HG03135 (cell line): Measurements from ENCODE around the gene VSTM2A.
"Not testable (repeated sequence)": the region's sequence is repeated elsewhere in the genome, so short reads cannot be mapped to it uniquely, and the experiment has no call there.

Experiments used
- ATAC-seq: cut with Tn5 transposase; IDR thresholded peaks from one replicate; pipeline ENCODE4 v1.9.1; 2021; ENCODE audit warnings: mild to moderate bottlenecking, moderate library complexity; ENCODE audit not compliant: unreplicated experiment

VSTM2A gene, protein sequence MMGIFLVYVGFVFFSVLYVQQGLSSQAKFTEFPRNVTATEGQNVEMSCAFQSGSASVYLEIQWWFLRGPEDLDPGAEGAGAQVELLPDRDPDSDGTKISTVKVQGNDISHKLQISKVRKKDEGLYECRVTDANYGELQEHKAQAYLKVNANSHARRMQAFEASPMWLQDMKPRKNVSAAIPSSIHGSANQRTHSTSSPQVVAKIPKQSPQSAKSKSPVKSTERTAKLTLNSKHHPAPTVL

DNA sequence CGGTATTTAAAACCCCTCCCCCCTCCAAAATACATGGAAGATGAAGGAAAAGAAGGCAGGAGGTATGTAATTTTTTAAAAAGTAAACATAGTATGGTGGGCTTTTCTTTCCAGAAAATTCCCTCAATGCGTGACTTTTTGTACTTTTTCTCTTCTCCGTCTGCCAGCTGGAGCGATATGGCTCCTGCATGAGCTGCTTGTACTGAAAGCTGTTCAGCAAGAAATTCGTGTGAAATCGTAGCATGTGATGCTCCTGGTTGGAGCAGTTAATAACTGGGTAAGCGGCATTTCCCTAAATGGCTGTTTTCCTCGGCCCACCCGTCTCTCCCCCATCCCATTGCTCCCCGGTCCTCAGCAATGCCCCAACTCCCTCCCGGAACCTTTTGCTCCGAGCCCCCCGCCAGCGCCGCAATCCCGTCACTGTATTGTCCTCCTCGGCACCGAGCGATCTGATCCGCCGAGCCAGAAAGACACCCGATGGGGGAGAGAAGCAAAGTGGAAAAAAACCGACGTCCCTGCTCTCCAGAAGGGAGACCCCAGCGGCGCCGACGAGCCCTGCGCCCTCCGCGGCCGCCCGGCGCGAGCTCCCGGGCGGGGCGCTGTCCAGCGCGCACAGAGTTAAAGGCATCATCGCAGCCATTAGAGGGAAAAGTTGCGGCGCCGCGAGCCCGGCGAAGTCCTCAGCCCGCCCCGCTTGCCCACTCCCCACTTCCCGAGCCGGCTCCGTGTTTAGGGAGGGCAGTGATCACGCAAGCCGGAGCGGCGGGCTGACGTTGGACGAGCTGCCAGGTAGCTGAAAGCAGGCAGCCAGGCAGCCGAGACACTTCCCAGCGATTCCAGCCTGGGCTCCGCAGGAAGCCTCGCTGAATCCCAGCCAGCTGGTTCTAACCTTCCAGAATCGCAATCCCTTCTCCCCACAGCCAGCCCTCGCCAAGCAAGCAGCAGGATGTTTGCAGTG, at the start of gene VSTM2A:
Gene VSTM2A, plus strand, starts transcription at position 707 of the 957 bp plus-strand sequence. CDS start 356 bp downstream, outside the sequence.
- ATAC-seq: no peak

DNA sequence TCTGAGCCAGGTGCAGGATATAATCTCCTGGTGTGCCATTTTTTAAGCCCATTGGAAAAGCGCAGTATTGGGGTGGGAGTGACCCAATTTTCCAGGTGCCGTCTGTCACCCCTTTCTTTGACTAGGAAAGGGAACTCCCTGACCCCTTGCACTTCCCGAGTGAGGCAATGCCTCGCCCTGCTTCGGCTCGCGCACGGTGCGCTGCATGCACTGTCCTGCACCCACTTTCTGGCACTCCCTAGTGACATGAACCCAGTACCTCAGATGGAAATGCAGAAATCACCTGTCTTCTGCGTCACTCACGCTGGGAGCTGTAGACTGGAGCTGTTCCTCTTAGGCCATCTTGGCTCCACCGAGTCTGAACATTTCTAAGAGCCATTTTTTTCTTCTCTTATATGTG, 37.6 kb upstream of the VSTM2A start:
- not testable (repeated sequence) for ATAC-seq

DNA sequence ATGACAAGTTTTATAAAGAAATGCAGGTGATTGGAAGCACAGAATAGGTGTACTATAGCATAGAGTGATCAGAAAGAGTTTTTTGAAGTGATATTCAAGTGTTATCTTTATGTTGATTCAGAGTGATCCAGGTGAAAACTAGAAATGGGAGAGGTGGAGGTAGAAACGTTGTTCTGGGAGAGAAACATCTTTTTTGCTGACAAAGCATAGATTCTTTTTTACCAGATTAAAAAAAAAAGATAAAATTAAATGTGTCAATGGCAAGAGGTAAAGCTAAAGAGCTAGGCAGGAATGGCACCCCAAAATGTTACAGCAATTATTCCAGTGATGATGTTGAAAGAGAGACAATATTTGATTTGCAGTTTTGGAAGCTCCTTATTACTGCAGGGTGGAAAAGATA, 12.6 kb upstream of the VSTM2A start:
- ATAC-seq: no peak

DNA sequence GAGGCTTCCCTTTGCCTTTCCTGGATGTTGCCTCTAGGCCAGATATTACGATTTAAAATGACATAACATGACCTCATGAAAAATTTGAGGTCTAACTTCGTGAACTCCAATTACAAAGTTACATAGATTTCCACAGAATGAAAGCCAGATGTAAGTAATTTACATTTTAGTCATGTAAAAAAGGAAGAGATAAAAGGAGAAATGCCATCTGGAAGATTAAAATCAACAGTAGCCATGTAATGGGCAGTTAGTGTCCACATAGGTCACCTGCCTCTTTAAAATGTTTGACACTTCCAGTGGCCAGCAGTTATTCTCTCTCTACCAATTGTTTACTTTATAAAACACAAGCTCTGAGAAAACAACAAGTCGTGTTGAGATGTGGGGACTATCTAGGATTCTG, 4.1 kb upstream of the VSTM2A start:
- ATAC-seq: no peak

DNA sequence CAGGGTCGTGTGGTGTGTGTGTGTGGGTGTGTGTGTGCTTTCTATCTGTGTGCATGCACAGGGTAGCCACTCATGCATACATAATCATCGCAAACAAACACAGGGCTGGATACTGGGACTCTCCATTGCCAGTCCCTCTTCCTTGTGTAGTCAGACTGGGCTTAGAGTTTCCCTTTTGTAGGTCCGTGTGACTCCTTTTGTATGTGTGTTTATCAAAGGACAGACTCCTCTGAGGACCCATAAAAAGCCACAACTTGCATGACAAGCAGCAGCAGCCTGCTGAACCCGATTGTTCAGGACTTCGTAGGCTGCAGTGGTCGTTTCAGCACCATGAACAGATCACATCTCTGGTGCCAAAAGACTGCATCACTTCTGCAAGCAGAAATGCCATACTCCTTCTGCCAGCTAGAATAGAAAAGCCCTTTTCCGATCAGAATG, 895 bp downstream of the VSTM2A start:
- ATAC-seq: no peak

DNA sequence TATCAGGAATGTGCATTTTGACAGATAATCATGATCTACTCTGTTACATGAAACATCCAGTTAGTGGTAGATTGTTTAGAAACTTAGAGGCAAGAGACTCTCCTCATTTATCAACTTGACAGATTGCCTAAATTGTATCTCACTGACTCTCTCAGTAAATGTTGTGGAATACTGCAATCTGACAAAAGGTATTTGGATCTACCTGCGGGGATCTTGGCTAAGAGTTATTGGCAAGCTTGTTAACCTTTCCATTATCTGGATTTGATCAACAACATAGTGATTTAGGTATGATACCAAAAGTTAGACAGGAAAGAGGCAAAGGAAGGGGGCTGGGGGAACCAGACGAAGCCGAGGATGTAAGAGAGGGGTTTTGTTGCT, 2.0 kb downstream of the VSTM2A start:
- ATAC-seq: no peak

DNA sequence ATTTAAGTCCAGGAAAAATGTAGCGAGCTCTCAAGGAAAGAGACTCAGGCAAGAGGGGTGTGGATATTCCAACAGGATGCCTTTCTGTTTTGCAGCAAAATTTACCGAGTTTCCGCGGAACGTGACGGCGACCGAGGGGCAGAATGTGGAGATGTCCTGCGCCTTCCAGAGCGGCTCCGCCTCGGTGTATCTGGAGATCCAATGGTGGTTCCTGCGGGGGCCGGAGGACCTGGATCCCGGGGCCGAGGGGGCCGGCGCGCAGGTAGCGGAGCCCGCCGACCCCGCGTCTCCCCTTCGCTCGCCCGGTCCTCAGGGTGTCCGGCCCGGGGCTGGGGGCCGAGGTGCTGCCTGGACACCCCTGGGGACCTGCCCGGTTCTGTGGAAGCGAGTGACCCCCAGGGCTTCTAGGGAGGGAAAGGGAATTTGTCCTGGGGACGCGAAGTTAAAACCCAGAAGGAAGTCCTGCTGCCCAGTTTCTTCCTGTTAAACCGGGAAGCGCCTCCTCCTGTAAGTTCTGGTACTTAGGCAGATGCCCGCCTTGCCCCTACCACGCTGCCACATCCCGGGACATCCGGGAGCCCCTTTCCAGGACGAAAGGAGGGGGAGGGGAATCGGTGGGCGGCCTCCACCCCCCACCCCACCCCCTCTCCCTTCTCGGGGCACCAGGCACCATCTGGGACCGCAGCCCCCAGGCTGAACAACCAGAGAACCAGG, 2.5 kb downstream of the VSTM2A start:
- no peak for ATAC-seq

DNA sequence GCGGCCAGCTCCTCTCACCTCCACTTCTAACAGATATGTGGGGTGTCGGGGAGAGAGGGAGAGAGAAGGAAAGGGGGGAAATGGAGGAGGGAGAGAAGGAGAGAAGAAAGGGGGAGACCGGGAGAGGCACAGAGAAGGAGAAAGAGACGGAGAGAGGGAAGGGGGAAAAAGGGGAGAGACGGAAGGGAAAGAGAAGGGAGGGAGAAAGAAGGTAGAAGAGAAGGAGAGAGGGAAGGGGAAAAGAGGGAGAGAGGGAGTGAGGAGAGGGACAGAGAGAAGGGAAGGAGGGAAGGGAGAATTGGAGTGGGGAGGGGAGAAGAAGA, 3.0 kb downstream of the VSTM2A start:
- no peak for ATAC-seq

DNA sequence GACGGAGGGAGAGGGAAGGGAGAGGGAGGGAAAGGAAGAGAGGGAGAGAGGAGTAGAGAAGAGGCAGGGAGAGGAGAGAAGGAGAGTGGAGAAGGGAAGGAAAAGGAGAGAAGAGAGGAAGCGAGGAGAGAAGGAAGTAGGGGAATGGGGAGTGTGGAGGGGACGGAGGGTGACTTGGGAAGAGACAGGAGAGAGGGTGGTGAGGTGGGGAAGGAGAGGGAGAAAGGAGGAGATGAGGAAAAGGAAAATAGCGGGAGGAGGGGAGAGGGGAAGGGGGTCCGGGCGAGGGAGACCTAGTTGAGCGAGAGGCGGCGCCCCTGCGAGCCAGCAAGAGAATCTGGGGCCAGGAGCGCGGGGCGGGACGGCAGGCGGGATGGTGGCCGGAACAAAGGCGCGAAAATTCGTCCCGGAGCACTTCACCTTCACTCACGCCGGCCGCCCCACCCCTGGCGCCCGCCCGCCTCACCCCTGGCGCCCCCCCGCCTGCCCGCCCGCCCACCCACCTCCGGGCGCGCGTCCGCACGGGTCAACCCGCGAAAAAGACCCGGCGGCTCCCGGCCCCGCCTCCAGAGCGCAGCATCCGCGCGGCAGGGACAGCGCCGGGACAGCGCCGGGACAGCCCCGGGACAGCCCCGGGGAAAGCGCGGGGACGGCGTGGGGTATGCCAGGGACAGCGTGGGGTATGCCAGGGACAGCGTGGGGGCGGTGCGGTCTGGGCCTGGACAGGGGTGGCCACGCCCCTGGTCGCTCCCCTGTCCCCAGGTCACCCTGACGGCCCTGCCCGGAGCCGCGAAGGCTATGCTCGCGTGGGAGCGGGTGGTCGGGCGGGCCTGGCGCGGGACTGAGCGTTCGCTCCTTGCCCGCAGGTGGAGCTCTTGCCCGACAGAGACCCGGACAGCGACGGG, 4.2 kb downstream of the VSTM2A start:
- ATAC-seq: no peak

DNA sequence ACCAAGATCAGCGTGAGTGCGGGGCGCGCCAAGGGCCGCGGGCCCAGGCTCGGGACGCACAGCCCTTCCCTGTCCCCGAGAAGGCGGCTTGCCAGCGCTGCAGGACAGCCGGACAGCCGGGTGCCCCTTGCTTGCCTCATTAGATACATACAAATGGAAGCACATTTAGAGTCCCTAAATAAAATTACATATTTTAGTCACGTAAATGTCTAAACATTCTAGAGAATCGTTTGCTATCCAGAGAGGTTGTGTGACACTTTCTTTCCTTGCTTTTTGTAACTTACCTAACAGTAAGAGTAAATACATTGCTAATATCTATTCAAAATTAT, 4.8 kb downstream of the VSTM2A start:
- ATAC-seq: no peak

DNA sequence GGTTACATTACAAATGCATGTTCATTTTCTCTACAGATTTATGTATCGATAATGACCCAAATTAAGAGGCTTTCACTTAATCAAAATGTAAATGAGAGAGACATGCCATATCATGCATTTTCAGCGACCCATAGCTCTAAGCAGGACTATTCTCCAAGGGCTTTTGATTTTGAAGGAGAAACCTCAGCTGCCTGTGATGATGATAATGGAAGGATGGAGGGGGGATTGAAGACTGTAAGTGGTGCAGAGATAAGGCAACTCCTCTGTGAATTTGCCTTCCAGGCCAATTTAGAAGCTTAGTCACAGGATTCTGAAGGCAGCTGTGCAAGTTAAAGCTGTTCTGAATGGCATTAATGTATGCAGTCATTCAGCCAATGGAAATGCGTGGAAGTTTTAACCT, 8.3 kb downstream of the VSTM2A start:
- ATAC-seq: no peak

DNA sequence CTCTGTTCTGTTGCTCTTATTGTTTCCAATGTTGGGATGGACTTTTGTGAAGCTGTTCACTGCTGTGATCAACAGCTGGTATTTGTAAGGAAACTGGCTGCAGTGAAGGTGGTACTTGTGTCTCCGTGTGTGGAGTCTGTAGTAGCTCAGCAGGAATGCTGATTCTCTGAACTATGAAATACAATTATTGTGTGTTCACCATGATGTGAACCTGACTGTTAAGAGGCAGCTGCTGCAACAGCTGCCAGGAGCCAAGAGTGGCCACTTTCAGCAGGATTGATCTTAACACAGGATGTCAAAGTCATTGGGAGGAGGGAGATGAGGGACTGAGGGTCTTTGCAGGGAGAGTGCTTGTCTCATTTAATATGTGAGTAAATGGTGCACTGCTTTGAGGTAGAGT, 13.9 kb downstream of the VSTM2A start:
- ATAC-seq: no peak

DNA sequence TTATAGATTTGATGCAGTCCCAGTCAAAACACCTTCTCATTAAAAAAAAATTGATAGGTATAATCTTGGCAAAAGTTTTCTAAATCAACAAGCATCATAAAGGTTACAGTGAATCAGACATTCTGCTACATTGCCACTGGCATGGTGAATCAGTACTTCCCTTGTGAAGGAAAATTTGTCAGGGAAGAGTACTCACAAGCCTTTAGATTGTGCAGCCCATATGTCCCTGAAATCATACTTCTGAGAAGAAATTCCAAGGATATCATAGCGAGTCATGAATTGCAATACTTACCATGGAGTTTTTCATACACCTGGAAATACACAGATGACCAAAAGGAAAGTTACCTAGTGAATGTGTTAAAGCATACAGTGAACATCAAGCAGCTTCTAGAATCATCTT, 17.2 kb downstream of the VSTM2A start:
- no peak for ATAC-seq

DNA sequence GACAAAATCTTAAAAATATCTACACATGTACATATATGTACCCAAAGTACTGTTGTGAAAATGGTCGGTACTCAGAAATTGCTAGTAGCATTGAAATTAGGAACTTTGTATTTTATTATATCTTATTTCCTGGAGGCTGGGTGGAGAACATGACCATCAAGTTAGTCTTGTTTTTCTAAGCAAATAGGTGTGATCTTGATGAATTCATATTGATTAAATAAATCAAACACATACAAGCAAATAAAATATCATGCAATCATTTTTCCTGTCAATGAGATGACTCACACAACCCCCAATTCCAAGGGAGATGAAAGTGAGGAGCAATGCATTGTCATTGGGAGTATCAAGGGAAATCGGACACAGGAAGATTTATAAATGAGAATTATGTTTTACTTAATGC, 18.0 kb downstream of the VSTM2A start:
- ATAC-seq: no peak

DNA sequence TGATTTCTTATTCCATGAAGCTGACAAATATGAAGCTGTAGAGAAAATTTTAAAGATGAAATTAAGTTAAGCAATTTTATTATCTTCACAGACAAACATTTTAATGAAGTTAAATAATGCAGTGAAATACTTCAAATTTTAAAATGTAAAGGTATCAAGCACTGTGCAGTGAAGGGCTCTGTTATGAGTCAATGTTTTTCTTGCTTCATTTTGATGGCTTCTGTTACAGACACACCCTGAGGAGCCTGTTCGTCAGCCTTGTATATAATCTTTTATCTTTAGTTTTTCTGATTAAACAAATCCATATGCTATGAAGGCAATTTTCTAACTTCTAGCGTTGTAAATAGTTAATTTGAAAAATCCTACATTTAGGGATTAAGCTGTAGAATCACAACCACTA, 18.5 kb downstream of the VSTM2A start:
- no peak for ATAC-seq

DNA sequence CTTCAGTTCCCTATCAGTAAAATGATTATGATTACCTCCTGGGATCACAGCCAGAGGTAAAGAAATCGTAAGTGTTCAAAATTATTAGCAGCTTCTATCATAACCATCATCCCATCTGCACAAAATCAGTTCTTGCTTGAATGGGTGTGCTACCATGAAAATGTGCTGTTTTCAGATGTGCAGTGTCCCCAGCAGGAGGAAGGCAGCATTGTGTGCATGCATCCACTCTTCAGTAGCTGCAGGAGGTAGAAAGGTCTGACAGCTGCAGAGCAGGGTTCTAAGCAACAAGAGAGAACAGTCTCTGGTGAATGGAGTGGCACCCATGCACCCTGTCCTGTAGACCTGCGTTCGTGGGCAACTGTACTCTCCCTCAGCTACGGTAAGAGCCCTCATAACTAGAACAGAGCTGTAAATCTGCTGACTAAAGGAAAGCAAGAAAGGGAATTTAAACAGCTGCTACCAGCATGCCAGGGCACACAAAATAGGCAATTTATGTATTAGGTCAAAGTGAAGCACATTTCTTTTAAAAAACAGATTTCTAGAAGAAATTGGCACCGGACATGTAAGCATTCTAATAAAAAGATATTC, 21.2 kb downstream of the VSTM2A start:
- ATAC-seq: no peak

DNA sequence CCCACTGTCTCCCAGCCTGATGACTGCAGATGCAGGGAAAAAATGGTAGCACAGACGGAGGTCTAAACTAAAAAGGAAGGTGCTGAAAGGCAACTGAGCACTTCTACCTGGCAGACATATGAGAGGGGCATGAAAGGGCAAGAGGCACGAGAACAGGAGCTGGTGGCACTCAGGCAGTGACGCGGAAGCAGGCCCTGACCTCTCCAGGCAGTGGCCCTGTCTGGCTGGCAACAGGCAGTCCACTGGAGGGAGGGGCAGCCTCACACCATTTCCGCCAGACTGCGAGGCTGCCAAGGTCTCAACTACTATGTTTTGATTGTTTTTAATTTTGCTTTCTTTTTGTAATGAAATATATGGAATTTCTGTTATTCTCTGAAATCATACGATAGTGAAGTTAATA, 23.3 kb downstream of the VSTM2A start:
- no peak for ATAC-seq

DNA sequence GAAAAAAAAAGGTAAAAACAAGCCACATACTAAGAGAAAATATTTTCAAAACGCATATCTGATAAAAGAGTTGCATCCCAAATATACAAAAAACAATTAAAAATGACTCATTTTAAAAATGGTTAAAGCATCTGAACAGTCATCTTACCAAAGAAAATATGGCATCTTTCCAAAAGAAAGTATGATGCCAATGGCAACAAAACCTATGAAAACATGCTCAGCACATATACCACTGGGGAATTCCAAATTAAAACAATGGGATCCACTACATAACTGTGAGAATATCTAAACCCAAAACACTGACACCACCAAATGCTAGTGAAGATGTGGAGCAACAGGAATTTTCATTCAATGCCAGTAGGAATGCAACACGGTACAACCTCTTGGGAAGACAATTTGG, 39.3 kb downstream of the VSTM2A start:
- ATAC-seq: no peak

DNA sequence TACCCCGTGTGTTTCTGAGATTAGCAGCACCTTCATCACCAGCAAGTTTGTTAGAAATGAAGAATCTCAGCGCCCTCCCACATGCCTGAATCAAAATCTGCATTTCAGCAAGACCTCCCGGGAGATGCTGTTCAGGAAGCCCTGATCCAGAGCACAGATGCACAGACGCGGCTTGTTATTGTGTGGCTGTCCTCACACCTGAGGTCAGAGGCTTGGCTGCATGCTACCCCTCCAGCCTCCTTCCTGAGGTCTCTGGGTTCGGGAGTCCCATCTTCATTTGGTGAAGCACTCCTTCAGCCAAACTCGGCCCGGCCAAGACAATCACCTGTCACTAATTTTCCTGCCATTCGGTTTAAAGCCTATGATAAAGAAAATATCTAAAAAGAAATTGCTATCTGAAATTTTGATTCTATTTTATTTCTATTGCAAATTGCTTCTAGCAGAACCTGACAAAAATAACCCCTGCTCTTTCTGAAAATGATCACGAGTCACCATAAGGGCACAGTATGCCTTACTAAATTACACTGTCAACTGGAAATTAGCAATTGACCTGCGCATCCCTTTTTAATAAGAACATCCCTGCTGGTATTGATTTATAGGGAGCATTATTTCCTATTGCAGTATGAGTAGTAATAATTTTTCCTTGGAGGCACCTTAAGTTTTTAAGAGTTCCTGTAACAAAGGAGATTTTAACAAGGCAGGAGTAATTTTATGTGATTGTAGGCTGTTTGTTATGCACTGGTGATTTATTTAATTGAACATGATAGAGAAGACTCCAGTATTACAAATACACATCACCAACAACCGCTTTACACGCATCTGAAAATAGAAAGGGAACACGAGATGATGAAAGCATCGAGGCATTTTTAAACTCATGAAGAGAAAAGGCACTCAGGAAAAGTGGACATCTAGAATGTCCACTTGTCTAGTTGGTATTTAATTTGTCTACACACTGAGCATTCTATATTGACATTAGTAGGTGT, 49.5 kb downstream of the VSTM2A start:
- no peak for ATAC-seq
